Measurements from ENCODE around the gene CHRNA10.

The CHRNA10 gene

GRCh38 chr11:3641191-3641590 lies 30.0 kb downstream of the CHRNA10 start:
- Histone ChIP-seq H3K36me3 (ENCODE audit: insufficient read depth, low read length) (no peaks in the 10 kb centered on the region), H3K27ac (ENCODE audit: low read length) (no peak overlapping the region), H3K27me3 (ENCODE audit: insufficient read depth, low read length, poor library complexity) (peaks cover under 1% of the 10 kb centered on the region), H3K9ac (ENCODE audit: low read depth, low read length) (no peak overlapping the region), H3K79me2 (ENCODE audit: insufficient read depth, low read length) (no peaks in the 10 kb centered on the region), H2AFZ (ENCODE audit: low read depth, low read length) (no peak overlapping the region), H4K20me1 (ENCODE audit: insufficient read depth, low read length) (no peaks in the 10 kb centered on the region), H3K4me2 (ENCODE audit: insufficient read depth, low read length) (no peak overlapping the region), H3K4me3 (ENCODE audit: low read depth in 1 of 2, low read length in 2 of 2) (no peak overlapping the region), H3K9me3 (ENCODE audit: insufficient read depth, low read length, severe bottlenecking) (no peaks in the 10 kb centered on the region), H3K4me1 (ENCODE audit: insufficient read depth, low read length) (no peaks in the 10 kb centered on the region)
- no peak for DNase-seq
- no peak for ATAC-seq (ENCODE audit: insufficient read depth, low read depth)
- TF ChIP-seq CTCF (IDR thresholded peaks at IDR 0.05; ENCODE audit: borderline replicate concordance, extremely low read depth, low read length, poor library complexity, severe bottlenecking) (no peak), EZH2 (IDR thresholded peaks at IDR 0.05; ENCODE audit: borderline replicate concordance, low read depth, low read length, severe bottlenecking) (no peak)

- no peaks in the 10 kb centered on the region for H3K36me3 ChIP-seq (ENCODE audit: insufficient read depth, low read length)
- no peak overlapping the region for H2AFZ ChIP-seq (ENCODE audit: low read depth, low read length)
- H3K79me2 ChIP-seq (ENCODE audit: insufficient read depth, low read length): no peaks in the 10 kb centered on the region
- H3K27me3 ChIP-seq (ENCODE audit: insufficient read depth, low read length, poor library complexity): peaks cover 2% of the 10 kb centered on the region
- no peak overlapping the region for H3K27ac ChIP-seq (ENCODE audit: low read length)
- no peaks in the 10 kb centered on the region for H4K20me1 ChIP-seq (ENCODE audit: insufficient read depth, low read length)
- no peak overlapping the region for H3K4me2 ChIP-seq (ENCODE audit: insufficient read depth, low read length)
- no peaks in the 10 kb centered on the region for H3K9me3 ChIP-seq (ENCODE audit: insufficient read depth, low read length, severe bottlenecking)
- H3K9ac ChIP-seq (ENCODE audit: low read depth, low read length): no peak overlapping the region
- H3K4me1 ChIP-seq (ENCODE audit: insufficient read depth, low read length): no peaks in the 10 kb centered on the region
- ATAC-seq (ENCODE audit: insufficient read depth, low read depth) (no peak), DNase-seq (no peak)
- H3K4me3 ChIP-seq (ENCODE audit: low read depth in 1 of 2, low read length in 2 of 2): no peak overlapping the region
- TF ChIP-seq CTCF (IDR thresholded peaks at IDR 0.05; ENCODE audit: borderline replicate concordance, extremely low read depth, low read length, poor library complexity, severe bottlenecking): no peak
- TF ChIP-seq EZH2 (IDR thresholded peaks at IDR 0.05; ENCODE audit: borderline replicate concordance, low read depth, low read length, severe bottlenecking): no peak
Observed at GRCh38 chr11:3639841-3640240, 31.3 kb downstream of the CHRNA10 start.

DNA sequence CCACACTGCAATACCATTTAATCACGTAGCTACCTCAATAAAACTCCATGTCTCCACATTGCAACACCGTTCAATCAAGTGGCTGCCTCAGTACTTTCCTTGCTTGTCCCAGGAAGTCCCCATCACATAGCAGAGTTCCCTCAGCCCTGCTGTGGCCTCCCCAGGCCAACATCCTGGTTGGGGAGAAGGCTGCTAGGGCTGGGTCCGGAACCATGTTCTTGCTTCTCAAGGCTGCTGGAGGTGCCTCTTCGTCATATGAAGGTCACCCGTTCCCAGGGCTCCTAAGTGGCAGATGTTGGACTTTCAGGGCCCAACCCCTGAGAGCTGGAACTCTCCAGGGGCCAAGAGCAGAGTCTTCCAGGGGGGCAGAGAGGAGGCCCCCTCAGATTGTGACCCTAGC lies 32.7 kb downstream of the CHRNA10 start:
- no peaks in the 10 kb centered on the region for H3K36me3 ChIP-seq (ENCODE audit: insufficient read depth, low read length)
- no peaks in the 10 kb centered on the region for H3K9me3 ChIP-seq (ENCODE audit: insufficient read depth, low read length, severe bottlenecking)
- TF ChIP-seq CTCF (IDR thresholded peaks at IDR 0.05; ENCODE audit: borderline replicate concordance, extremely low read depth, low read length, poor library complexity, severe bottlenecking): no peak
- no peak for TF ChIP-seq EZH2 (IDR thresholded peaks at IDR 0.05; ENCODE audit: borderline replicate concordance, low read depth, low read length, severe bottlenecking)
- H3K27me3 ChIP-seq (ENCODE audit: insufficient read depth, low read length, poor library complexity): peaks cover 2% of the 10 kb centered on the region
- no peak for ATAC-seq (ENCODE audit: insufficient read depth, low read depth)
- no peak overlapping the region for H3K9ac ChIP-seq (ENCODE audit: low read depth, low read length)
- no peaks in the 10 kb centered on the region for H4K20me1 ChIP-seq (ENCODE audit: insufficient read depth, low read length)
- no peak overlapping the region for H3K4me3 ChIP-seq (ENCODE audit: low read depth in 1 of 2, low read length in 2 of 2)
- H3K79me2 ChIP-seq (ENCODE audit: insufficient read depth, low read length): no peaks in the 10 kb centered on the region
- DNase-seq: no peak
- H3K27ac ChIP-seq (ENCODE audit: low read length): no peak overlapping the region
- H2AFZ ChIP-seq (ENCODE audit: low read depth, low read length): no peak overlapping the region
- H3K4me1 ChIP-seq (ENCODE audit: insufficient read depth, low read length): no peaks in the 10 kb centered on the region
- H3K4me2 ChIP-seq (ENCODE audit: insufficient read depth, low read length): no peak overlapping the region

DNA sequence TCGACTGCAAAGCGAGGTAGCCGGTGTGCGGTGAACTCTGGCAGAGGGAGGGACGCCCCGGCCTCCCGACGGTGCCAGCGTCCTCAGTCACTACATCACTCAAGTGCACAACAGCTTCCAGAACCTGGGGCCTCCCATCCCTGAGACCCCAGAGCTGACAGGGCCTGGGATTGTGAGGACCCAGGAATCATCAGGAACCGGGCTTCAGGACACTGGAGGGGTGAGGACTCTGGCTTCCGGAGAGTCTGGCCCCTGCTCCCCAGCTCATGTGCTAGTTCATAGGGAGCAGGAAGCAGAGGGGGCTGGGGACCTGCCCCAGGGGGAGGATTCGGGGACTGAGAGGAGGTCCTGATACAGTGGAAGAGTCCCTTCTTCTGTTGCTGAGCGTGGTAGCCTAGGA lies 34.0 kb downstream of the CHRNA10 start:
- no peaks in the 10 kb centered on the region for H4K20me1 ChIP-seq (ENCODE audit: insufficient read depth, low read length)
- TF ChIP-seq CTCF (IDR thresholded peaks at IDR 0.05; ENCODE audit: borderline replicate concordance, extremely low read depth, low read length, poor library complexity, severe bottlenecking) (no peak), EZH2 (IDR thresholded peaks at IDR 0.05; ENCODE audit: borderline replicate concordance, low read depth, low read length, severe bottlenecking) (no peak)
- H3K4me2 ChIP-seq (ENCODE audit: insufficient read depth, low read length): no peak overlapping the region
- ATAC-seq (ENCODE audit: insufficient read depth, low read depth) (no peak), DNase-seq (no peak)
- no peaks in the 10 kb centered on the region for H3K79me2 ChIP-seq (ENCODE audit: insufficient read depth, low read length)
- H3K4me3 ChIP-seq (ENCODE audit: low read depth in 1 of 2, low read length in 2 of 2): no peak overlapping the region
- H2AFZ ChIP-seq (ENCODE audit: low read depth, low read length): no peak overlapping the region
- no peaks in the 10 kb centered on the region for H3K9me3 ChIP-seq (ENCODE audit: insufficient read depth, low read length, severe bottlenecking)
- H3K4me1 ChIP-seq (ENCODE audit: insufficient read depth, low read length): no peaks in the 10 kb centered on the region
- H3K27me3 ChIP-seq (ENCODE audit: insufficient read depth, low read length, poor library complexity): peaks cover 2% of the 10 kb centered on the region
- no peak overlapping the region for H3K9ac ChIP-seq (ENCODE audit: low read depth, low read length)
- H3K36me3 ChIP-seq (ENCODE audit: insufficient read depth, low read length): no peaks in the 10 kb centered on the region
- no peak overlapping the region for H3K27ac ChIP-seq (ENCODE audit: low read length)

Data from DND-41 (cell line).